ENCODE measurements around the gene PRRT2.

The PRRT2 gene

DNA sequence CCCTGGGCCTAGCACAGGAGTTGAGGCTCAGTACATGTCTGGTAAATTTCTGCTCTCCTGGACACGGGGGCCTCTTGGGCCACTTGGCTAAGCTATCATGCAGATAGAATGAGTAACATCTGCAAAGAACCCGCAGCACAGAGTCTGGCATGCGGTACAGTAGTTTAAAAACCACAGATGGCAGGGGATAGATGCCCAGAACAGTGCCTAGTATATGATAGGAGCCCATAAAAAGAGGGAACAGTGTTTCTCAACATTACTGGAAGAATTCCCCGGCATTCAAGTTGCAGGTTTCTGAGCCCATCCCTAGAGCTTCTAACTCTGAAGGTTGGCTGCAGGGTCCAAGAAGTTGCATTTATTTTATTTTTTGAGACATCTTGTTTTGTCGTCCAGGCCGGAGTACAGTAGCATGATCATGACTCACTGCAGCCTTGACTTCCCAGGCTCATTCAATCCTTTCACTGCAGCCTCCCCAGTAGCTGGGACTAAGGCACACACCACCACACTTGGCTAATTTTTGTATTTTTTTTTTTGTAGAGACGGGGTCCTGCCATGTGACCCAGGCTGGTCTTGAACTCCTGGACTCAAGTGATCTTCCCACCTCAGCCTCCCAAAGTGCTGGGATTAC, 45.3 kb downstream of the PRRT2 start:
- H3K4me3 ChIP-seq (ENCODE audit: low read length) = no peak overlapping the region
- TF ChIP-seq, protein P1, sequence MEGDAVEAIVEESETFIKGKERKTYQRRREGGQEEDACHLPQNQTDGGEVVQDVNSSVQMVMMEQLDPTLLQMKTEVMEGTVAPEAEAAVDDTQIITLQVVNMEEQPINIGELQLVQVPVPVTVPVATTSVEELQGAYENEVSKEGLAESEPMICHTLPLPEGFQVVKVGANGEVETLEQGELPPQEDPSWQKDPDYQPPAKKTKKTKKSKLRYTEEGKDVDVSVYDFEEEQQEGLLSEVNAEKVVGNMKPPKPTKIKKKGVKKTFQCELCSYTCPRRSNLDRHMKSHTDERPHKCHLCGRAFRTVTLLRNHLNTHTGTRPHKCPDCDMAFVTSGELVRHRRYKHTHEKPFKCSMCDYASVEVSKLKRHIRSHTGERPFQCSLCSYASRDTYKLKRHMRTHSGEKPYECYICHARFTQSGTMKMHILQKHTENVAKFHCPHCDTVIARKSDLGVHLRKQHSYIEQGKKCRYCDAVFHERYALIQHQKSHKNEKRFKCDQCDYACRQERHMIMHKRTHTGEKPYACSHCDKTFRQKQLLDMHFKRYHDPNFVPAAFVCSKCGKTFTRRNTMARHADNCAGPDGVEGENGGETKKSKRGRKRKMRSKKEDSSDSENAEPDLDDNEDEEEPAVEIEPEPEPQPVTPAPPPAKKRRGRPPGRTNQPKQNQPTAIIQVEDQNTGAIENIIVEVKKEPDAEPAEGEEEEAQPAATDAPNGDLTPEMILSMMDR (IDR thresholded peaks at IDR 0.05; ENCODE audit: insufficient read depth, low read depth, low read length, missing control alignments) = no peak
- DNase-seq (ENCODE audit: low read depth) = no peak

- H3K4me3 ChIP-seq (ENCODE audit: low read length) = no peak overlapping the region
- TF ChIP-seq, protein P1 (IDR thresholded peaks at IDR 0.05; ENCODE audit: insufficient read depth, low read depth, low read length, missing control alignments) = no peak
- DNase-seq (ENCODE audit: low read depth) = no peak
Observed at GRCh38 chr16:29858149-29858849, 46.3 kb downstream of the PRRT2 start.

DNA sequence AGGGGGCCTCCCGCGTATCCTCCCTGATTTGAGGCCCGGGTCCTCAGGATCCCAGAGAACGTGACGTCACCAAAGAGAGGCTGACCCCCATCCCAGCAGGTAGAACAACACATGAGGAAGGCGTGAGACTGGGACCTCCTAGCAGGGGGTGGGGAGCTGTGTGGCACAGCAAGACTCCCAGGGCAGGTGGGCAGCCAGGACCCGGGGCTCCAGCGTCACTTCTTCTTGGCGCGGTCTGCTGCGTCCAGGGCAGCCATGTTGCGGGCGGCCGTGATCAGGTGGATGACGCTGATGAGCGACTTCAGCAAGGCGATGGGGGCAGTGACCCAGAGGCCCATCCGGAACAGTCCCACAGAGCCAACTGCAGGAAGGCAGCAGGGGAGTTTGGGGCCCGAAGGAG, 47.0 kb downstream of the PRRT2 start:
- TF ChIP-seq, protein P1 (IDR thresholded peaks at IDR 0.05; ENCODE audit: insufficient read depth, low read depth, low read length, missing control alignments) = no peak
- no peak for DNase-seq (ENCODE audit: low read depth)
- H3K4me3 ChIP-seq (ENCODE audit: low read length) = no peak overlapping the region

- no peak overlapping the region for H3K4me3 ChIP-seq (ENCODE audit: low read length)
- TF ChIP-seq, protein P1 (IDR thresholded peaks at IDR 0.05; ENCODE audit: insufficient read depth, low read depth, low read length, missing control alignments) = no peak
- DNase-seq (ENCODE audit: low read depth) = no peak
Observed at GRCh38 chr16:29860218-29860617, 48.2 kb downstream of the PRRT2 start.

DNA sequence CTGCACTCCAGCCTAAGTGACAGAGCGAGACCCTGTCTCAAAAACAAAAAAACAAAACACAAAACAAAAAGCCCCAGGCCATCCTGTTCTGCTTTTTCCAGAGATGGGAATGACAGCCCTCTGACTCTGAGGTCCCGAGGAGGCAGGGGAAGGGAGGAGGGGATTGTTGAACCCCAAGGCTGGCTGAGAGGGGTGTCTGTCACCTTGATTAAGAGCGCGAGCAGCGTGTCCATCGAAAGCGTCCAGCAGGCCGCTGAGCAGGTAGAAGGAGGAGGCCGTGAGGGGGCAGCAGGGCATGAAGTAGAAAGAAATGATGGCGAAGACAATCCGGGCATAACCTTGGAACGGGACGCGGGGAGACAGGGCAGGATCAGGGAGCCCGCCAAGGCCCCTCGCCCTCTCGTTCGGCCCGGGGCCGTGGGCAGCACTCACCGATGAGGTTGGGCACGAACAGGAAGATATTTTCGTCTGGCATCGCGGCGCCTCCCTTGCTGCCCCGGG, 50.4 kb downstream of the PRRT2 start:
- peak overlapping the region; percentile 81 for H3K4me3 ChIP-seq (ENCODE audit: low read length)
- DNase-seq (ENCODE audit: low read depth) = peak; percentile 25
- TF ChIP-seq, protein P1 (IDR thresholded peaks at IDR 0.05; ENCODE audit: insufficient read depth, low read depth, low read length, missing control alignments) = no peak

DNA sequence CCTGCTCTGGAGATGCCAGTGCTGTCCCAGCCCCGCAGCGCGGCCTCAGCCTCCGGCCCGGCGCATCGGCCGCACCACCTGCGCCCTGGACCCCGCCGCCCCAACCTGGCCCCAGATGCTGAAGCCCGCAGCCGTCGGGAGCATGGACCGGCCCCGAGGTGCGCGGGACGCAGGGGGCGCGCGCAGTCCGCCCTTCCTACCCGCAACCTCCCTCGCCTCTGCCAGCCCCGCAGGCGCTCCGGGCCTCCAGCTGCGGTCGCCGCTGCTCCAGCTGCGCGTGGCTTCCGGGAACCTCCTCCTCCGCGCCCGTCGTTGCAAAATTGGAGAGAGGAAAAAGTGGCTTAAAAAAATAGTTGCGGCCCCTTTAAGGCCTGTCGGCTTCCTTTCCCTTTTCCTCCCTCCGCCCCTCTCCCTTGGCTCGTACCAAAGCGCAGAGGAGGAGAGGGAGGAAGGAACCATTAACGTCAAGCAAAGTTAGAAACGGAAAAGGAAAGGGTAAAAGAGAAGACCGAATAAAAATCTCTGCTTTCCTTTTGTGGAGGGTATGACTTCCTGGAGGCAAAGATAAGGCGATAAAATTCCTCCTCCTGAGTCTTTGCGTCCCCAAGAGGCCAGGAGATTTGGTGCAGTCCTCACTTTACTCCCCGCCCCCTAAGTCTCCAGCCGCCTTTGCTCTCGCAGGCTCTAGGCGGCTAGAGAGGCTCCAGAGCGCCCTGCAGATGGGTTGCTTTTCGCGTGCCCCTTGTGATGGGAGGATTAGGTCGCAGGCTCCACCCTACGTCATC, 51.1 kb downstream of the PRRT2 start, which contains the start of gene CDIPT:
TSS of gene CDIPT (minus strand) at position 343 of the 785 bp plus-strand sequence. CDS start 369 bp downstream, outside the sequence.
- peak within 1 kb of the TSS; percentile 81 for H3K4me3 ChIP-seq (ENCODE audit: low read length)
- peak; percentile 98 for DNase-seq (ENCODE audit: low read depth)
- TF ChIP-seq, protein P1 (IDR thresholded peaks at IDR 0.05; ENCODE audit: insufficient read depth, low read depth, low read length, missing control alignments) = peak; percentile 73

All from epithelial cell of esophagus (primary cell).